ENCODE measurements around the gene NRSN1.
A peak's percentile ranks its signal among the peaks of the same experiment; 100 is the strongest.

NRSN1 gene

GRCh38 chr6:24125980-24126379, at the start of gene NRSN1:
NRSN1 (plus strand) TSS chr6:24126215; CDS start chr6:24134328, 8,113 bp downstream.
- peak; percentile 53 for DNase-seq
- in situ Hi-C loops (cut with HindIII; ENCODE audit: low pct_ligation_motif_present, low pct_unique_long_range_greater_than_20kb, low sequenced_read_pairs) = no loop called here

GRCh38 chr6:24078200-24078599, 47.8 kb upstream of the NRSN1 start:
- in situ Hi-C loops (cut with HindIII; ENCODE audit: low pct_ligation_motif_present, low pct_unique_long_range_greater_than_20kb, low sequenced_read_pairs) = no loop called here
- DNase-seq = peak; percentile 18

GRCh38 chr6:24079076-24079475, 46.9 kb upstream of the NRSN1 start:
- DNase-seq = no peak
- in situ Hi-C loops (cut with HindIII; ENCODE audit: low pct_ligation_motif_present, low pct_unique_long_range_greater_than_20kb, low sequenced_read_pairs) = no loop called here

GRCh38 chr6:24080711-24081110, 45.3 kb upstream of the NRSN1 start:
- in situ Hi-C loops (cut with HindIII; ENCODE audit: low pct_ligation_motif_present, low pct_unique_long_range_greater_than_20kb, low sequenced_read_pairs) = no loop called here
- no peak for DNase-seq

- DNase-seq = no peak
- in situ Hi-C loops (cut with HindIII; ENCODE audit: low pct_ligation_motif_present, low pct_unique_long_range_greater_than_20kb, low sequenced_read_pairs) = no loop called here
Observed at GRCh38 chr6:24089736-24090135, 36.3 kb upstream of the NRSN1 start.

- DNase-seq = no peak
- in situ Hi-C loops (cut with HindIII; ENCODE audit: low pct_ligation_motif_present, low pct_unique_long_range_greater_than_20kb, low sequenced_read_pairs) = no loop called here
Observed at GRCh38 chr6:24092407-24092806, 33.6 kb upstream of the NRSN1 start.

- in situ Hi-C loops (cut with HindIII; ENCODE audit: low pct_ligation_motif_present, low pct_unique_long_range_greater_than_20kb, low sequenced_read_pairs) = no loop called here
Observed at GRCh38 chr6:24093381-24093780, 32.6 kb upstream of the NRSN1 start.

GRCh38 chr6:24099181-24099580, 26.8 kb upstream of the NRSN1 start:
- in situ Hi-C loops (cut with HindIII; ENCODE audit: low pct_ligation_motif_present, low pct_unique_long_range_greater_than_20kb, low sequenced_read_pairs) = no loop called here
- DNase-seq = no peak

More at GRCh38 chr6:24093381-24093780, 32.6 kb upstream of the NRSN1 start:
- DNase-seq = no peak

GRCh38 chr6:24100024-24100769, 25.8 kb upstream of the NRSN1 start:
- DNase-seq = no peak
- in situ Hi-C loops (cut with HindIII; ENCODE audit: low pct_ligation_motif_present, low pct_unique_long_range_greater_than_20kb, low sequenced_read_pairs) = no loop called here

GRCh38 chr6:24100770-24101155, 25.3 kb upstream of the NRSN1 start:
- DNase-seq = no peak

GRCh38 chr6:24105191-24105590, 20.8 kb upstream of the NRSN1 start:
- in situ Hi-C loops (cut with HindIII; ENCODE audit: low pct_ligation_motif_present, low pct_unique_long_range_greater_than_20kb, low sequenced_read_pairs) = no loop called here
- no peak for DNase-seq

More at GRCh38 chr6:24100770-24101155, 25.3 kb upstream of the NRSN1 start:
- in situ Hi-C loops (cut with HindIII; ENCODE audit: low pct_ligation_motif_present, low pct_unique_long_range_greater_than_20kb, low sequenced_read_pairs) = no loop called here

GRCh38 chr6:24106291-24106690, 19.7 kb upstream of the NRSN1 start:
- no peak for DNase-seq
- in situ Hi-C loops (cut with HindIII; ENCODE audit: low pct_ligation_motif_present, low pct_unique_long_range_greater_than_20kb, low sequenced_read_pairs) = no loop called here

- in situ Hi-C loops (cut with HindIII; ENCODE audit: low pct_ligation_motif_present, low pct_unique_long_range_greater_than_20kb, low sequenced_read_pairs) = no loop called here
- DNase-seq = no peak
Observed at GRCh38 chr6:24107294-24107693, 18.7 kb upstream of the NRSN1 start.

GRCh38 chr6:24108056-24108455, 18.0 kb upstream of the NRSN1 start:
- no peak for DNase-seq
- in situ Hi-C loops (cut with HindIII; ENCODE audit: low pct_ligation_motif_present, low pct_unique_long_range_greater_than_20kb, low sequenced_read_pairs) = no loop called here

- in situ Hi-C loops (cut with HindIII; ENCODE audit: low pct_ligation_motif_present, low pct_unique_long_range_greater_than_20kb, low sequenced_read_pairs) = no loop called here
- DNase-seq = no peak
Observed at GRCh38 chr6:24110417-24110816, 15.6 kb upstream of the NRSN1 start.

GRCh38 chr6:24113891-24114290, 12.1 kb upstream of the NRSN1 start:
- DNase-seq = no peak
- in situ Hi-C loops (cut with HindIII; ENCODE audit: low pct_ligation_motif_present, low pct_unique_long_range_greater_than_20kb, low sequenced_read_pairs) = no loop called here

- DNase-seq = peak; percentile 79
- in situ Hi-C loops (cut with HindIII; ENCODE audit: low pct_ligation_motif_present, low pct_unique_long_range_greater_than_20kb, low sequenced_read_pairs) = no loop called here
Observed at GRCh38 chr6:24117021-24117420, 9.0 kb upstream of the NRSN1 start.

GRCh38 chr6:24122139-24122538, 3.9 kb upstream of the NRSN1 start:
- in situ Hi-C loops (cut with HindIII; ENCODE audit: low pct_ligation_motif_present, low pct_unique_long_range_greater_than_20kb, low sequenced_read_pairs) = no loop called here
- no peak for DNase-seq

- DNase-seq = peak; percentile 80
- in situ Hi-C loops (cut with HindIII; ENCODE audit: low pct_ligation_motif_present, low pct_unique_long_range_greater_than_20kb, low sequenced_read_pairs) = no loop called here
Observed at GRCh38 chr6:24126586-24127192, 674 bp downstream of the NRSN1 start.

- DNase-seq = no peak
Observed at GRCh38 chr6:24127316-24127715, 1.3 kb downstream of the NRSN1 start.

More at GRCh38 chr6:24127316-24127715, 1.3 kb downstream of the NRSN1 start:
- in situ Hi-C loops (cut with HindIII; ENCODE audit: low pct_ligation_motif_present, low pct_unique_long_range_greater_than_20kb, low sequenced_read_pairs) = no loop called here
